Measurements from ENCODE around the gene ASCC1.

DNA sequence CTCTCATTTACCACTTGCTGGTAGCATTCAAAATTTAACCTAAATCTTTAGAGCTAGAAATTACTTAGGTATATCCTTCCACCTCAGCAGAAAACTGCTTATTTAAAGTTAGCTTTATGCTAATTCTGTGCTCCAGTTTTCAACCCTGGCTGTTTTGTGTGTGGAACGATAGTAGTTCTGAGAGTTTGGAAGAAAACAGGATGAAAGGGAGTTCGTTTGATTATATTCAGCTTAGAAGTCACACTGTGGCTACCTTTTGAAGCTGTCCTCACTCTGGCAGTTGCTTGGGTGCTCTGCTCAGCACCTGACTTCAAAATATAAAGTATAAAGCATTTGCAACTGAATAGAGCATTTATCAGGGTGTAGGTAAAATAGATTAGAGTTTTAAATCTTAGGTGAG lies 2.6 kb upstream of the ASCC1 start:
- TF ChIP-seq CTCF (conservative IDR thresholded peaks at IDR 0.05) (no peak), ZFX (IDR thresholded peaks at IDR 0.05) (no peak)
